Measurements from ENCODE around the gene TPSB2. TPM values are rescaled to one million over a fixed set of nuclear protein-coding genes. Genes with fewer than 3 reads are reported as not detected.

Gene TPSB2
- total RNA-seq, 5 donors from 2014 or later (not counting 1 experiment from before 2014, with no cell fraction given): 0.32 to 4.3 (median 0.52) TPM; not detected in 1

GRCh38 chr16:1221628-1222552 lies 8.1 kb downstream of the TPSB2 start:
- DNase-seq: no peak
- ChIA-PET POLR2A (no interaction called here), CTCF (no interaction called here)
- no peaks in the 10 kb centered on the region for H3K36me3 ChIP-seq (ENCODE audit: control insufficient read depth in 2 of 2, extremely low read depth in 1 of 2, insufficient read depth in 1 of 2, low read length in 1 of 2)
- no peak overlapping the region for H3K4me3 Mint-ChIP-seq
- H3K27me3 Mint-ChIP-seq: peaks cover 0 to 2% of the 10 kb centered on the region in 2 donors
- H3K27ac Mint-ChIP-seq: no peak overlapping the region
- no peaks in the 10 kb centered on the region for H3K4me1 ChIP-seq (ENCODE audit: control insufficient read depth in 1 of 2, extremely low read depth in 1 of 2, insufficient read depth in 2 of 2, low read length in 2 of 2)
- H3K4me3 ChIP-seq (ENCODE audit: control insufficient read depth in 1 of 2, extremely low read depth in 1 of 2, low read length in 1 of 2): no peak overlapping the region
- H3K36me3 Mint-ChIP-seq: no peaks in the 10 kb centered on the region
- H3K27me3 ChIP-seq (replicated peaks in 1 of 2; ENCODE audit: control insufficient read depth in 2 of 2, extremely low read depth in 1 of 2, insufficient read depth in 2 of 2, low read length in 1 of 2): peaks cover 0 to 8% of the 10 kb centered on the region in 2 experiments
- 77% methylated on average over 32 of the region's 40 CpGs for WGBS (ENCODE audit: insufficient coverage)
- no peak overlapping the region for H3K27ac ChIP-seq (ENCODE audit: low read length)
- H3K4me1 Mint-ChIP-seq: no peaks in the 10 kb centered on the region
- no peak for ATAC-seq (replicated peaks in 1 of 4)
- H3K9me3 Mint-ChIP-seq: no peaks in the 10 kb centered on the region
- no peaks in the 10 kb centered on the region for H3K9me3 ChIP-seq

GRCh38 chr16:1220841-1221627 lies 8.9 kb downstream of the TPSB2 start:
- H3K4me3 ChIP-seq (ENCODE audit: control insufficient read depth in 1 of 2, extremely low read depth in 1 of 2, low read length in 1 of 2): no peak overlapping the region
- H3K27ac ChIP-seq (ENCODE audit: low read length): no peak overlapping the region
- H3K36me3 ChIP-seq (ENCODE audit: control insufficient read depth in 2 of 2, extremely low read depth in 1 of 2, insufficient read depth in 1 of 2, low read length in 1 of 2): no peaks in the 10 kb centered on the region
- no peaks in the 10 kb centered on the region for H3K4me1 Mint-ChIP-seq
- no peak for DNase-seq
- peaks cover 0 to 2% of the 10 kb centered on the region in 2 donors for H3K27me3 Mint-ChIP-seq
- no peak overlapping the region for H3K4me3 Mint-ChIP-seq
- CTCF ChIA-PET: no interaction called here
- H3K27me3 ChIP-seq (replicated peaks in 1 of 2; ENCODE audit: control insufficient read depth in 2 of 2, extremely low read depth in 1 of 2, insufficient read depth in 2 of 2, low read length in 1 of 2): peaks cover 0 to 15% of the 10 kb centered on the region in 2 experiments
- no peaks in the 10 kb centered on the region for H3K4me1 ChIP-seq (ENCODE audit: control insufficient read depth in 1 of 2, extremely low read depth in 1 of 2, insufficient read depth in 2 of 2, low read length in 2 of 2)
- no peak overlapping the region for H3K27ac Mint-ChIP-seq
- H3K9me3 ChIP-seq: no peaks in the 10 kb centered on the region
- no peaks in the 10 kb centered on the region for H3K9me3 Mint-ChIP-seq
- whole genome bisulfite sequencing (ENCODE audit: insufficient coverage): 88% methylated on average over 36 of the region's 48 CpGs
- ATAC-seq (replicated peaks in 1 of 4): no peak
- POLR2A ChIA-PET: no interaction called here
- no peaks in the 10 kb centered on the region for H3K36me3 Mint-ChIP-seq

GRCh38 chr16:1220098-1220728 lies 9.8 kb downstream of the TPSB2 start:
- POLR2A ChIA-PET: no interaction called here
- Mint-ChIP-seq H3K27me3 (peaks cover 0 to 2% of the 10 kb centered on the region in 2 donors), H3K36me3 (no peaks in the 10 kb centered on the region), H3K4me1 (no peaks in the 10 kb centered on the region), H3K9me3 (no peaks in the 10 kb centered on the region), H3K4me3 (no peak overlapping the region), H3K27ac (no peak overlapping the region)
- Histone ChIP-seq H3K27me3 (replicated peaks in 1 of 2; ENCODE audit: control insufficient read depth in 2 of 2, extremely low read depth in 1 of 2, insufficient read depth in 2 of 2, low read length in 1 of 2) (peaks cover 0 to 15% of the 10 kb centered on the region in 2 experiments), H3K4me3 (ENCODE audit: control insufficient read depth in 1 of 2, extremely low read depth in 1 of 2, low read length in 1 of 2) (no peak overlapping the region), H3K9me3 (no peaks in the 10 kb centered on the region), H3K27ac (ENCODE audit: low read length) (no peak overlapping the region), H3K4me1 (ENCODE audit: control insufficient read depth in 1 of 2, extremely low read depth in 1 of 2, insufficient read depth in 2 of 2, low read length in 2 of 2) (no peaks in the 10 kb centered on the region), H3K36me3 (ENCODE audit: control insufficient read depth in 2 of 2, extremely low read depth in 1 of 2, insufficient read depth in 1 of 2, low read length in 1 of 2) (no peaks in the 10 kb centered on the region)
- CTCF ChIA-PET: no interaction called here
- ATAC-seq (replicated peaks in 1 of 4): no peak
- no peak for DNase-seq
- 90% methylated on average over 51 of the region's 55 CpGs for WGBS (ENCODE audit: insufficient coverage)

GRCh38 chr16:1218930-1219611 lies 10.9 kb downstream of the TPSB2 start:
- Mint-ChIP-seq H3K27me3 (peaks cover 0 to 2% of the 10 kb centered on the region in 2 donors), H3K9me3 (no peaks in the 10 kb centered on the region), H3K4me1 (no peaks in the 10 kb centered on the region), H3K27ac (no peak overlapping the region), H3K4me3 (no peak overlapping the region), H3K36me3 (no peaks in the 10 kb centered on the region)
- Histone ChIP-seq H3K9me3 (no peaks in the 10 kb centered on the region), H3K36me3 (ENCODE audit: control insufficient read depth in 2 of 2, extremely low read depth in 1 of 2, insufficient read depth in 1 of 2, low read length in 1 of 2) (no peaks in the 10 kb centered on the region), H3K4me3 (ENCODE audit: control insufficient read depth in 1 of 2, extremely low read depth in 1 of 2, low read length in 1 of 2) (no peak overlapping the region), H3K27ac (ENCODE audit: low read length) (no peak overlapping the region), H3K27me3 (replicated peaks in 1 of 2; ENCODE audit: control insufficient read depth in 2 of 2, extremely low read depth in 1 of 2, insufficient read depth in 2 of 2, low read length in 1 of 2) (peaks cover 0 to 17% of the 10 kb centered on the region in 2 experiments), H3K4me1 (ENCODE audit: control insufficient read depth in 1 of 2, extremely low read depth in 1 of 2, insufficient read depth in 2 of 2, low read length in 2 of 2) (no peaks in the 10 kb centered on the region)
- POLR2A ChIA-PET: no interaction called here
- DNase-seq (no peak), ATAC-seq (replicated peaks in 1 of 4) (no peak)
- WGBS (ENCODE audit: insufficient coverage): 77% methylated on average over 23 of the region's 24 CpGs
- CTCF ChIA-PET: no interaction called here

- Mint-ChIP-seq H3K9me3 (no peaks in the 10 kb centered on the region), H3K27me3 (no peaks in the 10 kb centered on the region), H3K27ac (no peak overlapping the region), H3K4me1 (no peaks in the 10 kb centered on the region), H3K36me3 (no peaks in the 10 kb centered on the region), H3K4me3 (no peak overlapping the region)
- Histone ChIP-seq H3K27me3 (replicated peaks in 1 of 2; ENCODE audit: control insufficient read depth in 2 of 2, extremely low read depth in 1 of 2, insufficient read depth in 2 of 2, low read length in 1 of 2) (peaks cover 0 to 17% of the 10 kb centered on the region in 2 experiments), H3K36me3 (ENCODE audit: control insufficient read depth in 2 of 2, extremely low read depth in 1 of 2, insufficient read depth in 1 of 2, low read length in 1 of 2) (no peaks in the 10 kb centered on the region), H3K9me3 (no peaks in the 10 kb centered on the region), H3K4me1 (ENCODE audit: control insufficient read depth in 1 of 2, extremely low read depth in 1 of 2, insufficient read depth in 2 of 2, low read length in 2 of 2) (no peaks in the 10 kb centered on the region), H3K4me3 (ENCODE audit: control insufficient read depth in 1 of 2, extremely low read depth in 1 of 2, low read length in 1 of 2) (no peak overlapping the region), H3K27ac (ENCODE audit: low read length) (no peak overlapping the region)
- CTCF ChIA-PET: no interaction called here
- ATAC-seq (replicated peaks in 1 of 4): no peak
- POLR2A ChIA-PET: no interaction called here
- no peak for DNase-seq
- 85% methylated on average over 48 of the region's 49 CpGs for WGBS (ENCODE audit: insufficient coverage)
These were observed 11.7 kb downstream of the TPSB2 start for GRCh38 chr16:1218061-1218929.

All from T-cell (primary cell).